GM21515 (cell line): ENCODE data around the gene HCLS1.
"Not testable (repeated sequence)": the region's sequence is repeated elsewhere in the genome, so short reads cannot be mapped to it uniquely, and the experiment has no call there.

Source experiments
- ATAC-seq: cut with Tn5 transposase; IDR thresholded peaks from one replicate; pipeline ENCODE4 v1.9.1; 2021; ENCODE audit not compliant: unreplicated experiment

HCLS1 gene, protein sequence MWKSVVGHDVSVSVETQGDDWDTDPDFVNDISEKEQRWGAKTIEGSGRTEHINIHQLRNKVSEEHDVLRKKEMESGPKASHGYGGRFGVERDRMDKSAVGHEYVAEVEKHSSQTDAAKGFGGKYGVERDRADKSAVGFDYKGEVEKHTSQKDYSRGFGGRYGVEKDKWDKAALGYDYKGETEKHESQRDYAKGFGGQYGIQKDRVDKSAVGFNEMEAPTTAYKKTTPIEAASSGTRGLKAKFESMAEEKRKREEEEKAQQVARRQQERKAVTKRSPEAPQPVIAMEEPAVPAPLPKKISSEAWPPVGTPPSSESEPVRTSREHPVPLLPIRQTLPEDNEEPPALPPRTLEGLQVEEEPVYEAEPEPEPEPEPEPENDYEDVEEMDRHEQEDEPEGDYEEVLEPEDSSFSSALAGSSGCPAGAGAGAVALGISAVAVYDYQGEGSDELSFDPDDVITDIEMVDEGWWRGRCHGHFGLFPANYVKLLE

DNA sequence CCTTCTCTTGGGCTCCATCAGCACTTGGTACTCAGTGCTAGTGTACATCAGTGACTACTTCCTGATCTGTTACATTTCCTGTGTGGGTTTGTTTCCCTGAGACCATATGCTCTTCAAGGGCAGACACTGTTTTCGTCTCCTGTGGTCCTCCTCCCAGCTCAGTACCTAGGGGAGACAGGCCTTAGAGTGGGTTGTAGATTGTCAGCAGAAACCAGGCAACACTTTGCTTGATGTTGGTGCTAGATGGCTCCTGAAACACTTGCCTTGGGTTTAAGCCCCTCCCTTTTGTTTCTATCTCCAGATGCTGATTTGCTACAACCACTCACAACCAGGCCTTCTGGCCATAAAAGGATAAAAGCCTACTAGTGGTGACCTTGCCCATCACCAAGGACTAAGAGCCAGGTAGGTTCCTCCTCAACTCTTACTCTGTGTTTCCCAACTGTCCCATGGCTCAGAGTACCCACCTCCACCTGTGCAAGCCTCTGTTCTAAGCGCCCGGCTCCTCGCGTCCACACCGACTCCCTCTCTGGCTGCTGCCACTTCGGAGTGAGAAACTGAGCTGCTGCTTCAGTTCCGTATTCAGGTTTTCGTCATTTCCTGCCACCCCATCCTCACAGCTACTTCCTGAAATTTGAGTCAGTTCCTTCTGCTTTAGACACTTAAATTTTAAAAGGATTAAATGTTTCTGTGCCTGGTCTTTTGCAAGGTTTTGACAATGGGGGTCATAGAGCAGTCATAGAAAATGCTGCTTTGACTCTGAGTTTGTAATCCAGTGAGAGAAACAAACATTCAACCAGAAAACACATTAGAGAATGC, at the start of gene HCLS1:
Gene HCLS1, minus strand, starts transcription at position 548 of the 816 bp plus-strand sequence. CDS start 2,556 bp downstream, outside the sequence.
- peak; percentile 82 for ATAC-seq

DNA sequence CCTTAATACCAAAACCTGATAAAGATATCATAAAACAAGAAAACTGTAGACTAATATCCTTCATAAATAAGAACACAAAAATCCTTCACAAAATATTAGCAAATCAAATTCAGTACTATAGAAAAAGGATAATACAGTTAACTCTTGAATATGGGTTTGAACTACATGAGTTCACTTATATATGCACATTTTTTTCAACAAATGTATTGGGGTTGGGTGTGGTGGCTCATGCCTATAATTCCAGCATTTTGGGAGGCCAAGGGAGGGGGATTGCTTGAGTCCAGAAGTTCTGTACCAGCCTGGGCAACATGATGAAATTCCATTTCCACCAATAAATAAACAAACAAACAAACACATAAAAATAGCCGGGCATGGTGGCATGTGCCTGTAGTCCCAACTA, 49.6 kb upstream of the HCLS1 start:
- no peak for ATAC-seq

DNA sequence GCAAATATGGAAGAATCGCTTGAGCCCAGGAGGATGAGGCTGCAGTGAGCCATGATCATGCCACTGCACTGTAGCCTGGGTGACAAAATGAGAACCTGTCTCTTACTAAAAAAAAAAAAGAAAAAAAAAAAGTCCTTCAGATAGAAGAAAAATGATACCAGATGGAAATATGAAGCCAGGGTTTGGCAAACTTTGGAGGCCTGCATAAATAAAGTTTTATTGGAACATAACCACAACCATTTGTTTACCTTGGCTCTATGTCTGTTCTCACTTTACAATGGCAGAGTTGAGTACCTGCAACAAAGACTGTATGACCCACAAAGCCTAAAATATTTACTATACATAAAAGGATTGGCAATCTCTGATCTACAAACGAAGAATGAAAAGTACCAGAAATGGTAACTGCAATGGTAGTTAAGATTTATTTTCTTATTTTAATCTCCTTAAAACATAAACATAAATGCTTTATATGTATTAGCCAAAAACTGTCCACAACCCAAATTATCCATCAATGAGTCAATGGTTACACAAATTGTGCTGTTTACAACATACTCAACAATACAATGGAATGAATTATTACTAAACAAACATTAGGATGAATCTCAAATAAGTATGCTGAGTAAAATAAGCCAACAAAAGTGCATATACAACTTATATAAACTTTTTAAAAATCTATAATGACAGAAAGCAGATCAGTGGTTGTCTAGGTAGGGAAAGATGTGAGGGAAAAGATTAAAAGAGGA, 47.0 kb upstream of the HCLS1 start:
- no peak for ATAC-seq

DNA sequence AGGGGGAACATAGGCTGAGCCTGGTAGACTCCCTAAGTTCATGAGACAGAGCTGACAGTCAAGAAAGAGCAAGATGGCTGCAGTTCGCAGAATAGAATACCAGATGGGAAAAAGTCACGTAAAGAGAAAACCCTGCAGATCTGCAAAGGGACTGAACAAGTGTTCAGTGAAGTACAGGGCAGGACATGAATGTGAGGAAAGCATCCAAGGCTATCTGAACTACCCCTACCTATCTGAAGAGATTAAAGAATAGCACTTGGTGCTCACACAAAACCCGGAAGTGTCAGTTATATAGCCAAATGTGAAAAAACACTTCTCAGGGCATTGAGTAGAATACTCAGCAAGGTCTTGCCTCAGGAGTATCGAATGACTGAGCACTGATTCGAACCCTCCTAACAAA, 44.8 kb upstream of the HCLS1 start:
- no peak for ATAC-seq

DNA sequence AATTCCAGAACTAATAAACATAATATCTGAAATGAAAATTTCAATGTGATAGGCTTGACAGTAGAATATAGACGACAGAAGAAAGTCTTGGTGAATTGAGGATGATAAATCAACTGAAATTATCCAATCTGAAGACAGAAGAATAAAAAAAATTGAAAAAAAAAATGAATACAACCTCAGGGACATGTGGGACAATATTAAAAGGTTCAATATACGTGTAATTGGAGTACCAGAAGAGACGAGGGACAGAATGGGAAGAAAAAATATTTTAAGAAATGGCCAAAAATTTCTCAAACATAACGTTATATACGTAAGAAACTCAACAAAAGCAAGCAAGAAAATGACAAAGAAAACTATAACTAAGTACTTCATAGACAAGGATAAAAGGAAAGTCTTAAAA, 43.3 kb upstream of the HCLS1 start:
- no peak for ATAC-seq

DNA sequence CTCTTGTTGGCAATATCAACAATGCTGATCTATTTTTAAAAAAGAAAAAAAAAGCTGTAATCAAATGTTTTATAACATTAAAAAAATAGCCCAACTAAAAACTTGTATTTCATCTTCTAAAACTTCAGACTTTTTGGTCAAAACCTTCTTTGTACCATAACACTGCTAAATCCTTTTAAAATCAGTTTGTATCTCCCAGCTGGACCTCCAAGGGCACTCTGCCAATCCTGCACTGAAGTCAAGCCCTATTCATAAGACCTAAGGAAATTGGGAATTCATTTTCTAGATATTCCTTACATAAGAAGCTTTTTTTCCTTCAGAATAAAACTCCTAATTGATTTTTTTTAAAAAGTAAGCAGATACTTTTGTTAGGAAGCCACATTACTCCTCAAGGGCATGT, 38.2 kb upstream of the HCLS1 start:
- ATAC-seq: no peak

DNA sequence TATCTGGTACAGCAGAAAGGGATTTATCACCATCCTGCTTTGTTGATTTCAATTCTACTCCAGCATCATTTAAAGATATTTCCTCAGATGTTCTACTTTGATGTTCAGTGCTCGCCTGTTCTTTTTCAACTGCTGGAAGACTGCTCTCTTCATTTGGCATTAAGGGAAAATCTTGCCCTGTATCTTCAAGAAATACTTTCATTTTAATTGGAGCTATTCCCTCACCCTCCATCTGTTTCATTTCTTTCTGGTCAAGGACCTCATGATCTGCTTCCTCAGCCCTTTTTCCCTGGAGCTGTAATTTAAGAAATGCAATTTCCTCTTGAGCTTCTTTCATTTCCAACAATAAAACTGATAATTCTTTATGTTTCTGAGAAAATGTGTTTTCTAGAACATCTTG, 37.8 kb upstream of the HCLS1 start:
- no peak for ATAC-seq

DNA sequence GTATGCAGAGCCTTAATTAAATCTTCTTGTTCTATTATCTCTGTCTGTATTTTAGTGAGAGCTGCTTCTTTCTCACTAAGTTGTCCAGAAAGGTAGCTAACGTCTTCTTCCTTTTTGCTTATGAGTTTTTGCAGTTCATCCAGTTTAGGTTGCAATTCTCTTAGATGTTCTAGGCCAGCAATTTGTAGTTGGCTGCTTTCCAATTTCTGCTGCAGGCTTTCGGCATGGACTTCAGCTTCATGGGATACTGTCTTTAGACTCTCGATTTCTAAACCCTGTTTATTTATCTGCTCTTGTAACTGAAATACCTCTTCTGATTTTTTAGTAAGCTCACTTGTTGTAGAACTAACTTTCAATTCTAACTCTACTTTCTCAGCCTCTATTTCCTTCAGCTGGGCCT, 35.5 kb upstream of the HCLS1 start:
- no peak for ATAC-seq

DNA sequence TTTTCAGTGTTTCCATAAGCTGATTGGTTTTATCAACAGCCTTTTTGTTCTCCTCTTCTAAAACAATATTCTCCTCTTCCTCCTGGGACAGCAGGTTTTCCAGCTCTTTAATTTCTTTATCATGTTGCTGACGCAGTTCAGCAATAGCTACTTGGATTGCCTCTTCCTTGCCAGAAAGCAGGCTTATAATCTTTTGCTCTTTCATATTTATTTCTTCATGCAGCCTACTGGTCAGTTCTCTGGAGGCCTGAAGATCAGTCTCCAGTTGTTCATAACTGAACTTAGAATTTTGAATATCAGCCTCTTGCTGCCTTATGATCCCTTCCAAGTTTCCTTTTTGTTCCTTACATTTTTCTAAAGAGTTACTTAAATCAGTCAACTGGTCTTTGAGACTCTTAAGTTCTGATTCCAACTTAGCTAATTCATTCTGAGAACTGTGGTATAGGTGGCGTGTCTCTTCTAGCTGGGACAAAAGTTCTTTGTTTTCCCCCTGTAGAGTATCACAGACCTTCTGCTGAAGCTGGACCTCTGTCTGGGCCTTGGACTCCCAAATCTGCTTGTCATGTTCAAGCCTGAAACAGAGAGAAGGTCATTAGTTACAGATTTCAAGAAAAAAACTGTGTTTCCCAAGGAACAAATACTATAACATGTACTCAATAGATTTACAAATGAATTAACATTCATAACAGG, 31.5 kb upstream of the HCLS1 start:
- ATAC-seq: no peak

DNA sequence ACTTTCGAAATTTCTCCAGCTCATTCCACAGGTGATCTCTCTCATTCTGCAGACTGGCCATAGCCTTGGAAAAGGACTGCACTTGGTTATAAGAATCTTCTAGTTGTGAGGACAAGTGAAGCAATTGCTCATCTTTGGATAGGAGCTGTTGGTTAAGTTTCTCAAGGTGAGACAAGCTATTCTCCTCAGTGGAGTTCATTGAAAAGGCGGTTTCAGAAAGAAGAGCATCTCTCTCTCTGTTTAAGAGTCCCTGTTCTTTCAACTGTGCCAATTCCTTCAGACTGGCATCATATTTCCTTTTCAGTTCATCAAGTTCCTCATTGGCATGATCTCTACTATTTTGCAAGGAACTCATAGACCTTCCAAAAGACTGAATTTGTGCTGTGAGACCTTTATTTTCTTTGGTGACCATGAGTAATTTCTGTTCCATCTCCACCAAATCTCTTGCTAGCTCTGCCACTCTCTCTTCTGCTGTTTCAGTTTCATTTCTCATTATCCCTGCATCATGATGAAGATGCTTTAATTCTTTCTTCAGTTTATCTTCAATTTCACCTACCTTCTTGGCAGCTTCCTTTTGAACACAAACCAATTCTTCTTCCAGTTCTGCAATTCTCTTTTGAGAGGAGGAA, 30.2 kb upstream of the HCLS1 start:
- ATAC-seq: peak; percentile 45

DNA sequence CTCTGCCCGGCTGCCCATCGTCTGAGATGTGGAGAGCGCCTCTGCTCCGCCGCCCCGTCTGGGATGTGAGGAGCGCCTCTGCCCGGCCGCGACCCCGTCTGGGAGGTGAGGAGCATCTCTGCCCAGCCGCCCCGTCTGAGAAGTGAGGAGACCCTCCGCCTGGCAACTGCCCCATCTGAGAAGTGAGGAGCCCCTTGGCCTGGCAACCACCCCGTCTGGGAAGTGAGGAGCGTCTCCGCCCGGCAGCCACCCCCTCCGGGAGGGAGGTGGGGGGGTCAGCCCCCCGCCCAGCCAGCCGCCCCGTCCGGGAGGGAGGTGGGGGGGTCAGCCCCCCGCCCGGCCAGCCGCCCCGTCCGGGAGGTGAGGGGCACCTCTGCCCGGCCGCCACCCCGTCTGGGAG, 28.0 kb upstream of the HCLS1 start:
- ATAC-seq: not testable (repeated sequence)

DNA sequence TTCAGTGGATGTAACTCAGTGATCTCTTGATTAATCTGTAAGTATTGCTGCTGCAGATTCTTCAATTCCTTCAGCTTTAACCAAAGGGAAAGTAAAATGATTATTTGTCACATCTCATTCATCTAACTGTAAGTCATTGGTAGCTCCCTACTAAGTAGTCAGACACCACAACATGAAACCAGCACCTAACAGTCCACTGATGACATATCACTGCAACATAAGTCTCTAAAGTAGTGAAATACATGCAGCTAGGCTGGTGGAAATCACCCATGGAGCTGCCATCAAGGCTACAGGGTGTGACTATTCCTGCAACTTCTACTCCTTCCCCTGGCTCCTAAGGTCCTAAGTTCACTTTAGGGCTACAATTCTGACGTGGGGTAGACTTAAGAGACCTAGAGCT, 21.1 kb upstream of the HCLS1 start:
- ATAC-seq: no peak

DNA sequence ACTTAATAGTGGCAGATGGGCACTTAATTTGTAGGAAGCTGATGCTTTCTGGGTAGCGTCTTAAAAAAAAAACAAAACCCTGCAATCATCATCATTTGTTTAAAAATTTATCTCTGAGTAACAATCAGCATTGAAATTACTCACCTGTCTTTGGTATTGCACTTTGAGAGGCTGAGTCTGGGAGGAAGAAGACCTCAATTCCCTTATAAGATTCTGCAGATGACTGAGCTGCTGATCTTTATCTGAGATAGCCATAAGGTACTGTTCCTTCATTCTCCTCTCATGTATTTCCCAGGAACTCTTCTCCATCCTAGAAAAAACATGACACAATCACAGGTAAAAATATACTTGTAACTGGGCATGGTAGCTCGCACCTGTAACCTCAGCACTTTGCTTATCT, 16.4 kb upstream of the HCLS1 start:
- no peak for ATAC-seq

DNA sequence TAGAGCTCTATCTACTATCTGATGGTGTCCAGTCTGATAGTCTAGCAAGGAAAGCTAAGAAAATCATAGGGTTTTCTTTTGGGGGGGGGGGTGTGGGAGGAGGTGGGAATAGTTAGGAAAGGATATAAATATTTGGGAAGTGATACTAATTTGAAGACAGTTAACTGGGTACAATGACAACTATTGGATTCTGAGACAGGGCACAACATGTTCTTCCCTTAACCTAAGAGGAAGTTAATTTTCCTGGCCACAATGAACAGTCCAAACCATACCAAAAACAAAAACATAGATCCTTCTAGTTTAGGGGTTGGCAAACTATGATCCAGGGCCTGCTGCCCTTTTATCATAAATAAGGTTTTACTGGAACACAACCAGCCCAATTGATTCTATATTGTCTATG, 10.0 kb upstream of the HCLS1 start:
- no peak for ATAC-seq

DNA sequence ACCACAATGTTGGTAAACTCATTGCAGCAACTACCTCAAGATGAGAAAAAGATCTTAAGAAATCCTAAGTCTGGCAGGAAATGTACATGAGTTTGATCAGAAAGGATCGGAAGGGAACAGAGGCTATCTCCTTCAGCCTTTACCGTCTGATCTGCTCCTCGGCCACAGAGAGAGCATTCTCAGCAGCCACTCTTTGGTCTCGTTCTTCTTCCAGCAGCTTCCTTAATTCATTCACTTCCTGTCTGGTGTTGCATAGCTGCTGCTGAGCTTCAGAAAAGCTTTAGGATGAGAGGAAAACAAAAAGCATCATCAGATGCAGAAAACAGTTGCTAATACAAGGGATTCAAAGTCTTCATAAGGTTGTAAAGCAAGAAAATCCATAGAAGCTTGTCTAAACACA, 6.6 kb upstream of the HCLS1 start:
- ATAC-seq: no peak

DNA sequence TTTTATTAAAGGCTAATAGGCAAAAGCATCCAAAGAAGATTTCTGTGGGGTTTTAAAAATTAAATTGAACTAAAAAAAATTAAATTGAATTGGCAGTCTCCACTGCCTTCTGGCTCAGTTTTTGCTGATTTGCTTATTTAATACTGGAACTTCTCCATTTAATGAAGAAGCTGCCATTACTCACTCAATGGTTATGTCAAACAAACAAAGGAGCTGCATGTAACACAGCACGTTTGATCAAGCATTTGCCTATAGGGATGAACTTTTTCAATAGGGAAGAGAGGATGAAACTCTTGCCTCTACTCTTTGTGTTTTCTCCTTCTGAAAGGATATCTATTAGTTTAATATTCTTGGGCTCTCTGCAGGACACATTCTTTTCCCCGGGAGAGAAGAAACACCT, 4.8 kb upstream of the HCLS1 start:
- ATAC-seq: no peak

DNA sequence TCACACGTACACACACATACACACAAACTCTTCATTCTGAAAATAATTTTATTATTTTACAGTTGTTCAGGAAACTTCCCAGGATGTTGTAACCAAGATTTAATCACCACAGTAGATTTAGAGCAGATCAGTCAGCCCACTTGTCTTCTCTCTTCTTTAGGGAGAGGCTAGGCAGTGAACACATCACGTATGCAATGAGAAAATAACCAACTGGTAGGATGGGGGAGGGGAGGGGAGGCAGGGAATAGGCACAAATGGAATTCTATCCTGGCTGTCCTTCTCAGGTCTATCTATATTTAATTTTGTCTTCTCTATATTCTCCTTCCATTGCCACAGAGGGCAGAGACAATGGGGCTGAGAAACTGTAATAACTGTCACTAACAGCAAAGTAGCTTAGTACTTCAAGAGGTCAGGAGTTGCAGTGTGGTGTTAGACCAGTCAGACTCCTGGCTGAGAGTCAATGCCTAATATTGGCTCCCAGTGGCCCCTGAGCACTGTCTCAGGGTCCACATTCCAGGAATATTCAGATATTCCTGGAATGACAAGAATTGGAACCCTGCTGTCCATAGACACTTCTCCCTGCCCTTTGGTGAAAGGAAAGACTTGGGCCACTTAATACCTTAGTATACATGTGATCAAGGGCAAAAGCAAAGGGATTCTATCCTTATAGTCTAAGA, 2.6 kb upstream of the HCLS1 start:
- ATAC-seq: no peak

DNA sequence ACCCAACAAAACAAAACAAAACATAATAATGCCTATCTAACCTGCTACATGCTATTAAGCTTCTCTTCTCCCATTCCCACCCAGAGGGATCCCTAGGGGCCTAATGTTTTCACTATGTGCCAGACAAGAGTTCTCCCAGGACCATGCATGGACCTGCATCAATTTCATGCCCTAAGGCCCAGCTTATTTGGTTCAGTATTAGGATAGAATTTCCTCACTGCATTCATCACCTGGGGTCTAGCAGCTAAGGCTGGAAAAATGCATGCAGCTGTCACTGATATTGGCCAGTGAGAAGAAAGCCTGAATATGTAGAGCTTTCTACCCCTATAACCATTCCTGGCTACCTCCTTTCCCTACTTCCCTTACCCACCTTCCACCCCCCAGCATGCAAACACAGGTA, 2.0 kb upstream of the HCLS1 start:
- ATAC-seq: no peak

DNA sequence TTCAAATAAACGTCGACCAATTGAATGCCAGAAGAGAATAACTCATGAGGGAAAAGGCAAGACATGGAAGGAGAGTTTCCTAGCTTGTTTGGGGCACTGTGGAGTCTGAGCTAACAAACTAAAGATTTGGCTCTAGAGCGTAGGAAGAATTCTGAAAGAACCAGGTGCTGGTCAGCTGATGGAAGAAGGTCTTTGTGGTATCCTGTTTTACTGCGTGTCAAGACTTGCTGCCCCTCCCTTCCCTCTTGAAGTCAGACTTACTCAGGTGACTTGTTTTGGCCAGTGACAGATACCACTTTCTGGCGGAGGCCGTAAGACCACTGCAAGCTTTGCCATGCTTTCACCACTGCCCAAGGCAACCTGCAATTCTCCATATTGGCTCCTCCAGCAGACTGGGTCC, 673 bp upstream of the HCLS1 start:
- ATAC-seq: no peak

DNA sequence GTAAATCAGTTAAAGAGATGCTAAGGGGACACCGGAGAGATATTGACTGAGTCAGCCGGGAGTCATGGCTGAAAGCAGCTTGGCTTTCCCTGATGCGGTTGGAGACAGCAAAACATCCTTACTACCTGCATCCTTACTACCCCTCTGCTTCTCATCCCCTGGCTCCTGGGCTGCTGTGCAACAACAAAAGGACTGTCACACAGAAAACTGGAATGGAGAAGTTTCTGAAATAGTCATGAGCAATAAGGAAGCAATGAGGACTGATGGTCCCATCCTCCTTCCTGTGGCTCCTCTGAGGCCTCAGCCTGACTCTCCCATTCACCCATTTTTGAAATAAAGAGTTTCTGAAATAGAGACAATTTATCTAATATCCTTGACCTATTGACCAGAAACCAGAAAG, 1.1 kb downstream of the HCLS1 start:
- ATAC-seq: no peak
